ENCODE data around the gene MOV10L1.

GRCh38 chr22:50084614-50085021, 5.2 kb upstream of the MOV10L1 start:
- TF ChIP-seq CTCF (IDR thresholded peaks at IDR 0.05) = no peak
- no peak for TF ChIP-seq POLR2AphosphoS5 (IDR thresholded peaks at IDR 0.05)
- no peak for TF ChIP-seq POLR2A (IDR thresholded peaks at IDR 0.05)

All from breast epithelium (tissue), 3 donors.